Fibroblast of lung (primary cell): ENCODE measurements around the gene CPS1. TPM values are rescaled to one million over a fixed set of nuclear protein-coding genes. Genes with fewer than 3 reads are reported as not detected.

Experiments used
- DNase-seq, 2 donors: peaks; one replicate each; pipeline versions ENCODE4 v3.0.0 to v3.0.0-alpha.2; 2010; ENCODE audit warnings: low read depth in 2 of 2
- H2AFZ ChIP-seq: 2 replicates; pipeline ENCODE4 v1.5.1; 2012; ENCODE audit warnings: low read length, control low read depth, inconsistent platforms
- H3K27ac ChIP-seq: 2 replicates; pipeline ENCODE4 v1.5.1; 2011; ENCODE audit warnings: low read length, control low read depth; ENCODE audit not compliant: insufficient read depth
- H3K27me3 ChIP-seq: 2 replicates; pipeline ENCODE4 v1.5.1; 2011; ENCODE audit warnings: mild to moderate bottlenecking, low read length; ENCODE audit not compliant: control insufficient read depth, insufficient read depth
- H3K36me3 ChIP-seq: 2 replicates; pipeline ENCODE4 v1.5.1; 2011; ENCODE audit warnings: low read length; ENCODE audit not compliant: control insufficient read depth, insufficient read depth
- H3K4me1 ChIP-seq: 2 replicates; pipeline ENCODE4 v1.5.1; 2011; ENCODE audit warnings: low read length; ENCODE audit not compliant: control insufficient read depth, insufficient read depth; ENCODE audit errors: extremely low read depth
- H3K4me2 ChIP-seq: 2 replicates; pipeline ENCODE4 v1.5.1; 2011; ENCODE audit warnings: low read length, control low read depth; ENCODE audit not compliant: insufficient read depth; ENCODE audit errors: extremely low read depth
- H3K4me3 ChIP-seq, 4 experiments: fragments of 200-600 bp in 1 of 4; sonication (generic) in 1 of 4; replicated peaks in 1 of 4; 2 replicates each; pipeline ENCODE4 v1.5.1; 2011 to 2016; ENCODE audit warnings: low read length in 4 of 4, low read depth in 3 of 4, mild to moderate bottlenecking in 3 of 4, control low read depth in 2 of 4, inconsistent platforms in 1 of 4, mixed read lengths in 1 of 4; ENCODE audit not compliant: insufficient read depth in 1 of 4; ENCODE audit errors: control extremely low read depth in 1 of 4
- H3K79me2 ChIP-seq: 2 replicates; pipeline ENCODE4 v1.5.1; 2012; ENCODE audit warnings: mild to moderate bottlenecking, low read length, inconsistent platforms; ENCODE audit not compliant: control insufficient read depth, insufficient read depth
- H3K9ac ChIP-seq: 2 replicates; pipeline ENCODE4 v1.5.1; 2011; ENCODE audit warnings: mild to moderate bottlenecking, low read length, control low read depth; ENCODE audit not compliant: insufficient read depth
- H3K9me3 ChIP-seq: 2 replicates; pipeline ENCODE4 v1.5.1; 2012; ENCODE audit warnings: low read depth, low read length; ENCODE audit not compliant: control insufficient read depth, insufficient read depth
- H4K20me1 ChIP-seq: 2 replicates; pipeline ENCODE4 v1.5.1; 2011; ENCODE audit warnings: low read length; ENCODE audit not compliant: control insufficient read depth, insufficient read depth; ENCODE audit errors: extremely low read depth
- CTCF ChIP-seq, 2 donors: IDR thresholded peaks in 1 of 2; conservative IDR thresholded peaks in 1 of 2; 1 replicate in 1 of 2; 2 replicates in 1 of 2; pipeline ENCODE4 v1.5.1; 2011 to 2012; ENCODE audit warnings: low read length in 2 of 2, control low read depth in 1 of 2, inconsistent platforms in 1 of 2, low read depth in 1 of 2, mild to moderate bottlenecking in 1 of 2
- EZH2 ChIP-seq: IDR thresholded peaks from 2 replicates; pipeline ENCODE4 v1.5.1; 2012; ENCODE audit warnings: low read length, control low read depth, mild to moderate bottlenecking; ENCODE audit errors: missing control alignments
- polyA plus RNA-seq, 2 donors: library from polyadenylated mRNA; depleted of rRNA in 1 of 2; stranded (reverse) in 1 of 2; unstranded in 1 of 2; fragments of >200 nt; gene quantifications; 2 replicates each; pipeline ENCODE4 v1.2.1, GENCODE V29; 2011 to 2012; ENCODE audit warnings: missing spikeins in 1 of 2
- total RNA-seq: library from RNA; depleted of rRNA; stranded (reverse); fragments of >200 nt; gene quantifications from 2 replicates; pipeline ENCODE4 v1.2.1, GENCODE V29; 2014

The CPS1 gene
- total and polyA plus RNA-seq, 2 donors (not counting 1 experiment from before 2014, with no cell fraction given): 25.7 to 27.4 TPM

GRCh38 chr2:210660751-210661150, 104.4 kb downstream of the CPS1 start:
- Histone ChIP-seq H2AFZ (no peak overlapping the region), H3K4me3 (no peak overlapping the region), H3K4me2 (no peak overlapping the region), H3K27me3 (no peaks in the 10 kb centered on the region), H3K4me1 (no peaks in the 10 kb centered on the region), H4K20me1 (no peaks in the 10 kb centered on the region), H3K36me3 (no peaks in the 10 kb centered on the region), H3K27ac (no peak overlapping the region), H3K9me3 (no peaks in the 10 kb centered on the region), H3K79me2 (no peaks in the 10 kb centered on the region), H3K9ac (no peak overlapping the region)
- TF ChIP-seq EZH2: no peak
- TF ChIP-seq CTCF (conservative IDR thresholded peaks at IDR 0.05 in 1 of 2, IDR thresholded peaks at IDR 0.05 in 1 of 2; ENCODE audit: low read depth in 1 of 2, low read length in 2 of 2): no peak
- no peak for DNase-seq

GRCh38 chr2:210662560-210662959, 106.2 kb downstream of the CPS1 start:
- H3K9ac ChIP-seq: no peak overlapping the region
- no peak overlapping the region for H3K27ac ChIP-seq
- H3K79me2 ChIP-seq: no peaks in the 10 kb centered on the region
- TF ChIP-seq CTCF (conservative IDR thresholded peaks at IDR 0.05 in 1 of 2, IDR thresholded peaks at IDR 0.05 in 1 of 2; ENCODE audit: low read depth in 1 of 2, low read length in 2 of 2): no peak
- no peak for TF ChIP-seq EZH2
- H3K9me3 ChIP-seq: no peaks in the 10 kb centered on the region
- H3K4me1 ChIP-seq: no peaks in the 10 kb centered on the region
- DNase-seq: no peak
- H2AFZ ChIP-seq: no peak overlapping the region
- H4K20me1 ChIP-seq: no peaks in the 10 kb centered on the region
- H3K4me2 ChIP-seq: no peak overlapping the region
- no peaks in the 10 kb centered on the region for H3K27me3 ChIP-seq
- no peak overlapping the region for H3K4me3 ChIP-seq
- no peaks in the 10 kb centered on the region for H3K36me3 ChIP-seq

GRCh38 chr2:210663631-210664089, 107.3 kb downstream of the CPS1 start:
- DNase-seq: peak; percentile 20 to 22
- H3K4me2 ChIP-seq: no peak overlapping the region
- no peak overlapping the region for H2AFZ ChIP-seq

More at GRCh38 chr2:210663631-210664089, 107.3 kb downstream of the CPS1 start:
- no peaks in the 10 kb centered on the region for H3K27me3 ChIP-seq
- no peak overlapping the region for H3K27ac ChIP-seq
- H3K36me3 ChIP-seq: no peaks in the 10 kb centered on the region
- TF ChIP-seq CTCF (conservative IDR thresholded peaks at IDR 0.05 in 1 of 2, IDR thresholded peaks at IDR 0.05 in 1 of 2; ENCODE audit: low read depth in 1 of 2, low read length in 2 of 2) (peak; percentile 5 to 33), EZH2 (no peak)
- no peak overlapping the region for H3K9ac ChIP-seq
- H3K9me3 ChIP-seq: no peaks in the 10 kb centered on the region
- H3K4me3 ChIP-seq: no peak overlapping the region
- H4K20me1 ChIP-seq: no peaks in the 10 kb centered on the region
- H3K79me2 ChIP-seq: no peaks in the 10 kb centered on the region
- no peaks in the 10 kb centered on the region for H3K4me1 ChIP-seq
